Bronchial epithelial cell (primary cell): Measurements from ENCODE around the gene CALML3. TPM values are rescaled to one million over a fixed set of nuclear protein-coding genes. Genes with fewer than 3 reads are reported as not detected.
A peak's percentile ranks its signal among the peaks of the same experiment; 100 is the strongest.

Source experiments
- DNase-seq: peaks from one replicate; pipeline ENCODE4 v3.0.0-alpha.2; 2010; ENCODE audit warnings: low read depth
- FAIRE-seq: peaks from 2 replicates; lab custom pipeline; 2011; peaks lifted over from hg19 to GRCh38; lab: Jason Lieb, UNC
- H3K27me3 ChIP-seq: 2 replicates; pipeline ENCODE4 v1.5.1; 2011; ENCODE audit warnings: low read length; ENCODE audit not compliant: control insufficient read depth, insufficient read depth
- H3K36me3 ChIP-seq: 2 replicates; pipeline ENCODE4 v1.5.1; 2011; ENCODE audit warnings: low read length; ENCODE audit not compliant: control insufficient read depth, insufficient read depth
- H3K4me3 ChIP-seq: 2 replicates; pipeline ENCODE4 v1.5.1; 2011; ENCODE audit warnings: mild to moderate bottlenecking, low read depth, low read length, control low read depth
- CTCF ChIP-seq: IDR thresholded peaks from 2 replicates; pipeline ENCODE4 v1.5.1; 2011; ENCODE audit warnings: mild to moderate bottlenecking, moderate library complexity, low read length, control low read depth, inconsistent platforms; ENCODE audit not compliant: insufficient read depth, severe bottlenecking
- total RNA-seq: library from RNA; depleted of rRNA; stranded (reverse); fragments of >200 nt; gene quantifications from 2 replicates; pipeline ENCODE4 v1.2.1, GENCODE V29; 2014

The CALML3 gene
- total RNA-seq, 1 donor from 2014 or later, result 0.53 TPM

- FAIRE-seq, result no peak
- Histone ChIP-seq H3K36me3 (no peaks in the 10 kb centered on the region), H3K27me3 (peaks cover 2% of the 10 kb centered on the region), H3K4me3 (no peak within 1 kb of the TSS)
- TF ChIP-seq CTCF, result no peak
- no peak for DNase-seq
Observed at GRCh38 chr10:5499493-5500140, 25.1 kb upstream of the CALML3 start, which contains the start of gene CALML5. CALML5 (minus strand) TSS chr10:5499570; CDS start chr10:5499438, 132 bp downstream.

GRCh38 chr10:5500162-5500670 is 24.5 kb upstream of the CALML3 start:
- no peaks in the 10 kb centered on the region for H3K36me3 ChIP-seq
- no peak for DNase-seq
- no peak for TF ChIP-seq CTCF
- H3K27me3 ChIP-seq, result peaks cover 2% of the 10 kb centered on the region
- H3K4me3 ChIP-seq, result no peak overlapping the region
- peak; percentile 7 for FAIRE-seq

GRCh38 chr10:5500910-5501309 is 23.9 kb upstream of the CALML3 start:
- FAIRE-seq, result no peak
- H3K36me3 ChIP-seq, result no peaks in the 10 kb centered on the region
- no peak for DNase-seq
- TF ChIP-seq CTCF, result no peak
- peaks cover 2% of the 10 kb centered on the region for H3K27me3 ChIP-seq
- no peak overlapping the region for H3K4me3 ChIP-seq

- FAIRE-seq, result no peak
- TF ChIP-seq CTCF, result no peak
- no peak for DNase-seq
- Histone ChIP-seq H3K36me3 (no peaks in the 10 kb centered on the region), H3K4me3 (no peak overlapping the region), H3K27me3 (peaks cover 2% of the 10 kb centered on the region)
Observed at GRCh38 chr10:5502061-5502521, 22.7 kb upstream of the CALML3 start.

- H3K36me3 ChIP-seq, result no peaks in the 10 kb centered on the region
- DNase-seq (no peak), FAIRE-seq (no peak)
- no peak overlapping the region for H3K4me3 ChIP-seq
- no peak for TF ChIP-seq CTCF
- peaks cover 2% of the 10 kb centered on the region for H3K27me3 ChIP-seq
Observed at GRCh38 chr10:5502571-5503476, 21.9 kb upstream of the CALML3 start.
